HG03135 (cell line): ENCODE data around the gene PRKAR1A.
"Not testable (repeated sequence)": the region's sequence is repeated elsewhere in the genome, so short reads cannot be mapped to it uniquely, and the experiment has no call there.

Experiments
- ATAC-seq: cut with Tn5 transposase; IDR thresholded peaks from one replicate; pipeline ENCODE4 v1.9.1; 2021; ENCODE audit warnings: mild to moderate bottlenecking, moderate library complexity; ENCODE audit not compliant: unreplicated experiment

Gene PRKAR1A

DNA sequence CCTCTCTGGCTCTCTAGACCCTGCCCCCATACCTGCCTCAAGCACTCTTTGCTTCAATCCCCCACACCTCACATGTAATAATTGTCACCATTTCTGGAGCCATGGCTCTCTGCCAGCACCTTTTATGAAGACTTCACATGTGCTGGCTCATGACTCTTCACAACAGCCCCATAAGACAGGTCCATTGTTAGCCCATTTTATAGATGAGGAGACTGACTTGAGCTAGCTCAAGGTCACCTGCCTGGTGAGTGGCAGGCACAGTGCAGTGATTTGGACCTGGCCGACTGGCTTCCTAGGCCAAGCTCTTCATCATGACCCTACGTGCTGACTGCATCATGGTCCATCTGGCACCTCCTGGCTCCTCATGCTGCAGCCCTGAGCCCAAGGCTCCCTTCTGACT, 63.9 kb downstream of the PRKAR1A start:
- no peak for ATAC-seq

DNA sequence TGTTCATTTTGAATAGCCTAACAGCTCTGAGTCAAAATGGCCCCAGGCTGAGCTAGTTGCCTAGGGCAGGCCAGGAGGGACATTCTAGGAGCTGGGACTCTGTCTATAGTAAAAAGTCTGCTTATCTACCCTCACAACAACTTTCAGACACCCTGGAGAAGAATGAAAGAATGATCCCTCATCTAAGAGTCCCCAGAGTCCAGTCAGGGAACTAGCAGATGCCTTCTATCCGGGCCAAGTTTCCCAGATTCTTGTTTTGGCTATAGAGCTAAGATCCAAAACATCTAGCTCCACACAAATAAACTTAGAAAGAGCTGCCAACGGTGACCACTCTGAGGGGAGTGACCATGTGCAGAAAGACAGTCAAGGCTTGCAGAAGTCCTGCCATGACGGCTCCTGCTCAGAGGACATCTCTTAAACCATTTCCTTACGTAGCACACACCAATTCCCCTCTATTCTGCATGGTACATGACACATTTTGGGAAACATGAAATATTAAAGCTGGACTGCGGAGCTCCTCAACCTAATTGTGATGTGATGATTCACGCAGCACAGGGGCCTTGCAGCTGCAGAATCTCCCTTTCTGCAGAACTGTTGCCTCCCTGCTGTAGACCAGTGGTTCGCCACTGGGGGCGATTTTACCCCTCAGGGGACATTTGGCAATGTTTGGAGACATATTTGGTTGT, 64.7 kb downstream of the PRKAR1A start:
- no peak for ATAC-seq

DNA sequence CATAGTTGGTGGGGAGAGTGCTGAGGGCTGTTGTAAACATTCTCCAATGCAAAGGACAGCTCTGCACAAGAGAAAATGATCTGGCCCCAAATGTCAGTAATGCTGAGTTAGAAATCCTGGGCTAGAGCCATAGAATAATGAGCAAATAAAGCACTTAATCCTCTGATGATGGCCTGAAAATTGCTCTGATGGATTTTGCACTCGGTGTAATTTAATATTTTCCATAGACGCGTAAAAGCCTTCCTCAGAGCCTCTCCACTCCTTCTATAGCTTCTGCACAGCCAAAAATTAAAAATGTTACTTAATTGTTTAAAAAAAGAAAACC, 65.2 kb downstream of the PRKAR1A start:
- no peak for ATAC-seq

DNA sequence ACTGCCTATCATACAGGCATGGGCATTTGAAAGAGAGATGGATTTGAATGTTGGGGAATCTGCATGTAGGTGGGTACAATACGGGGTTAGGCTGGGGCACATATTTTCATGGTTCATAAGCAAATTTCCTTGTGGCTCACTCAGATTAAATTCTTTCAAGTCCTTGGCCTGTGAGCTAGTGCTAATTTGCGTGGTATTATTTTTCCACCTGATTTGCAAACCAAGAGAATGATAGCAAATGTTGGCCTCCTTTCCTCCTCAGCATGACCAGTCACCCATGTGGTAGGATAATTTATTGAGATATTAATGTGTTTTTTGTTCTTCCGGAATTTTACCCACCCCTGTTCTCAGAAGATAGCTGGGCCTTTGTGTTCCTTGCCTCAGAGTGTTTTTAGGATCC, 66.0 kb downstream of the PRKAR1A start:
- no peak for ATAC-seq

- ATAC-seq, result no peak
Measured at GRCh38 chr17:68579194-68579927, 67.1 kb downstream of the PRKAR1A start.

- no peak for ATAC-seq
Measured at GRCh38 chr17:68580236-68580770, 68.1 kb downstream of the PRKAR1A start.

GRCh38 chr17:68581863-68582645, 69.8 kb downstream of the PRKAR1A start:
- ATAC-seq, result no peak

DNA sequence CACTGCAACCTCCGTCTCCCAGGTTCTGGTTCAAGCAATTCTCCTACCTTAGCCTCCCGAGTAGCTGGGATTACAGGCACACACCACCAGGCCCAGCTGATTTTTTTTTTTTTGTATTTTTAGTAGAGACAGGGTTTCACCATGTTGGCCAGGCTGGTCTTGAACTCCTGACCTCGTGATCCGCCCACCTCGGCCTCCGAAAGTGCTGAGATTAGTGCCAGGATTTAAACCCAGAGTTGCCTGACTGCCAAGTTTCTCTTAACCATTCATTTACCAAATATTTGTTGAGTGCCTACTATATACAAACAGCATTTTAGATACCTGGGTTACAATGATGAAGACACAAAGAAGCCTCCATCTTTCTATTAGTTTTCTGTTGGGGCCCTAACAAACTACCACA, 70.6 kb downstream of the PRKAR1A start:
- ATAC-seq, result not testable (repeated sequence)

- ATAC-seq, result no peak
Measured at GRCh38 chr17:68584581-68585303, 72.5 kb downstream of the PRKAR1A start.

- ATAC-seq, result no peak
Measured at GRCh38 chr17:68585643-68586042, 73.4 kb downstream of the PRKAR1A start.

DNA sequence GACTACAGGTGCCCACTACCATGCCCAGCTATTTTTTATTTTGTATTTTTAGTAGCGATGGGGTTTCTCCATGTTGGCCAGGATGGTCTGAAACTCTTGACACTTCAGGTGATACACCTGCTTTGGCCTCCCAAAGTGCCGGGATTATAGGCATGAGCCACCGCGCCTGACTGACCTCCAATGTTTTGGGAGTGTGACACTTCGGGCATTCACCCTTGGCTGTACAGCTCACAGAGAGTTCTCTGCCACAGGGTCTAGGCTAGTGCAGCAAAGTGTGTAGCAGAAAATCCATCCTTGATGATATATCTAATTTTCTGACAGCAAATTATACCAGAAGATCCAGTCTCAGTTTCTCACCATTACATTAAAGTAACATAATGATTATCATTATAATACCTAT, 74.8 kb downstream of the PRKAR1A start:
- no peak for ATAC-seq

GRCh38 chr17:68587847-68588246, 75.6 kb downstream of the PRKAR1A start:
- no peak for ATAC-seq

DNA sequence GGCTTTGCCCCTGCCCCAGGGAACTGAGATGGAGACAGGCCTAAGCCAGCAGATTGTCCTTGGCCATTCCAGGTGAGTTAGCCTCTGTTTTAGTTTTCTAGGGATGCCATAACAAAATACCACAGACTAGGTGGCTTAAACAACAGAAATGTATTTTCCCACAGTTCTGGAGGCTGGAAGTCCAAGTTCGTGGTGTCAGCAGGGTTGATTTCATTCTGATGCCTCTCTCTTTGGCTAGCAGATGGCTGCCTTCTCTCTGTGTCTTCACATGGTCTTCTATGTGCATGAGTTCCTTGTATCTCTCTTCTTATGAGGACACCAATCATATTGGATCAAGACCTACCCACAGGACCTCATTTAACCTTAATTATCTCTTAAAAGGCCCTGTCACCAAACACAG, 76.1 kb downstream of the PRKAR1A start:
- ATAC-seq, result no peak

DNA sequence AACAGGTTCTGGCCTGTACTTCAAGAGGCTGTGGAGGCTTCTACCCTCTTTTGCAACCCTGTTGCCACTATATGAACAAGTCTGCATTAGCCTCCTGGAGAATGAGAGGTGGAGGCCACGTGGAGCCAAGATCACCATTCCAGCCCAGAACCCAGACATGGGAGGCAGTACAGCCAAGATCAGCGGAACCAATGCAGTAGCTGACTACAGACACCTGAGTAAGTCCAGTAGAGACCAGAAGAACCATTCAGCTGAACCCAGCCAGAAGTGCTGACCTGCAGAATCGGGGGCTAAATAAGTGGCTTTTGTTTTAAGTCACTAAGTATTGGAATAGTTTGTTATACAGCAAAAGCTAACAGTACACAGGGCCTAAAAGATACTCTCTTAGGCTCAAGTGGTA, 76.9 kb downstream of the PRKAR1A start:
- no peak for ATAC-seq

- ATAC-seq, result no peak
Measured at GRCh38 chr17:68591583-68591982, 79.4 kb downstream of the PRKAR1A start.

- ATAC-seq, result no peak
Measured at GRCh38 chr17:68592009-68592408, 79.8 kb downstream of the PRKAR1A start.

DNA sequence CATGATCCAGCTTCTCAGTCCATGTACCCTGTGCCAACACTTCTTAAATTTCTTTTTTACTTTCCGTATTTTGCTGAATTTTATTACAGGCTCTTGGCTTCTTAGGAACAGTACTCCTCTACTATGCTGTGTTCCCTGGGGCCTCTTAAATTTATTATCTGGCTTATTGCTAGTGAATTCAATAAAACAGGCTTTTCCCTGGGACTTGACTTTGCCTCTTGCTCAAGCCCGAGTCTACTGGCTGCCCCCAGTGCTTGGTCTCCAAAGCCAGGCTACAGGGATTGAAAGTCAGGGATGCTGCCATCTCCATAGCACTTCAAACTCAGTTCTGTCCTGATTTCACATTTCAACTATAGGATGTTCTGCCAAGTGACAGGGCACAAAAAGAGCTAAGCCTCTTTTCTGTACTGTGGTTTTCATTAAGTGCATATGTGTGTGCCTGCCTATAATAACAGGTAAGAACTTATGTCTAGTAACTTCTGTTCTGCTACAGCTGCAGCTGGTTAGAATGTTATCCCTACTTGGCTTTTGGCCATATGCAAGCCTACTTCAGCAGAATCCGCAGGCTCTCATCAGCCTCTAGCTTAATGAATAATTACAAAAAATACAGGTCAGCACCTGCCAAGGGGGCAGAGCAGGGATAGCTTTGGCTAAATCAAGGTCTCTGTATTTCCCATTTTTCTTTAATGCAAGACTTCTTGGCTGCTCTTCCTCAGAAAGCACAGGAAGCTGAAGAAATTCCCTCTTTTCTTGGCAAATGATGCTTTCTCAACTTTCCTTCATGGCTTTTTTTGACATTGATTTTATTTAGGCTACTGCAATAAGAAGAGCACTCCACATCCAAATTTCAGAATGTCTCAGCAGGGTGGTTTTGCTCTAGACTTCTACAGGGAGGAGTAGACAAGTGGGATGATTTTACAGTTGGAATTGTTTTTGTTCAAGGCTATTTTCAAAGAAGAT, 80.7 kb downstream of the PRKAR1A start:
- ATAC-seq, result no peak

- no peak for ATAC-seq
Measured at GRCh38 chr17:68594552-68594951, 82.3 kb downstream of the PRKAR1A start.

DNA sequence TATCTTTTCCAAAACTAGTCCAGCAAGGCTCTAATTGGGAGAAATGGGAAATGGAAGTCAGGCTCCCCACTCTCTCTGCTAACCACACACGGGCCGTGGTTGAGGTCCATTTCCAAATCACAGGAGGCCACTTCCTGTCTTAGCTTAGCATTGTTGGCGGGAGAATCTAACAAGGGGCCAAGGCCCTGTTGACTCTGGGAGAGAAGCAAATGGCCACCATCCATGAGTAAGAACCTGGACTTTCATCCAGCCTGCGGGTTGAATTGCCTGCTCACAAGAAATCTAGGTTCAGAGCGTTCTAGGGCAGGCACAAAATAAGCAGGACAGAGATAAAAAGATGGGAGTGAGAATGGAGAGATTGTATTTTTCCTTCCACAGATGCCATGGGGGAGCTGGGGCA, 83.3 kb downstream of the PRKAR1A start:
- ATAC-seq, result no peak

DNA sequence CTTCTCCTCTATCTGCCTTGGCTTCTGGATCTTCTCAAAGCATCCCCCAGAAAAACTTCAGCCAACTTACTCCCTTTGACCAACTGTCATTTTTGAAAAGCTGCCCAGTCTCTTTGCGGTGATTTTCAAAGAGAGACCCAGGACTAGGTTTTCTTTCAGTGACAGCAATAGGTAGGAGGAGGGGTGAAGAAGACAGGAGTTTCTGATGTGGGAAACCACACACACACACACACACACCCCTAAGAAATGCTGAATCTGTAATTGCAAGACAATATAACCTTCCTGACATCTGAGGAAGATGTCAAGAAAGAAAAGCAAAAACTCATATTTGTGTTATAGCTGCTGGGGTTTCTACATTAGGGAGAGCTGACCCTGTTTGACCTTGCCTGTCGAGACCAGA, 83.8 kb downstream of the PRKAR1A start:
- no peak for ATAC-seq
